Measurements from ENCODE around the gene CFAP20DC. TPM values are rescaled to one million over a fixed set of nuclear protein-coding genes. Genes with fewer than 3 reads are reported as not detected.
A peak's percentile ranks its signal among the peaks of the same experiment; 100 is the strongest.

CFAP20DC gene
- total and polyA plus RNA-seq, 8 donors: 1.2 to 7.7 (median 5.4) TPM

GRCh38 chr3:58991623-58992022, 58.2 kb downstream of the CFAP20DC start:
- peaks cover 0 to under 1% of the 10 kb centered on the region in 2 donors for H3K9me3 ChIP-seq
- H3K36me3 ChIP-seq: no peaks in the 10 kb centered on the region
- intact Hi-C loops (cut with DNase I): no loop called here
- no peak overlapping the region for H3K4me3 ChIP-seq
- no peak for TF ChIP-seq CTCF (IDR thresholded peaks at IDR 0.05)
- no peak overlapping the region for H3K27ac ChIP-seq
- no peaks in the 10 kb centered on the region for H3K27me3 ChIP-seq
- ATAC-seq (no peak), DNase-seq (peak in 1 of 4 donors; percentile 75)
- H3K4me1 ChIP-seq: no peaks in the 10 kb centered on the region

GRCh38 chr3:58991026-58991425, 58.8 kb downstream of the CFAP20DC start:
- DNase-seq (no peak), ATAC-seq (no peak)
- Histone ChIP-seq H3K4me3 (no peak overlapping the region), H3K27ac (no peak overlapping the region), H3K4me1 (no peaks in the 10 kb centered on the region), H3K9me3 (peaks cover 0 to 6% of the 10 kb centered on the region in 2 donors), H3K36me3 (no peaks in the 10 kb centered on the region), H3K27me3 (no peaks in the 10 kb centered on the region)
- intact Hi-C loops (cut with DNase I): no loop called here
- no peak for TF ChIP-seq CTCF (IDR thresholded peaks at IDR 0.05)

- no peak for ATAC-seq
- DNase-seq: no peak
- no peaks in the 10 kb centered on the region for H3K4me1 ChIP-seq
These were observed 59.9 kb downstream of the CFAP20DC start for GRCh38 chr3:58989955-58990354.

GRCh38 chr3:58989163-58989562, 60.7 kb downstream of the CFAP20DC start:
- no peaks in the 10 kb centered on the region for H3K36me3 ChIP-seq
- no peak overlapping the region for H3K4me3 ChIP-seq
- H3K27ac ChIP-seq: no peak overlapping the region
- no peaks in the 10 kb centered on the region for H3K4me1 ChIP-seq
- no peak for DNase-seq
- ATAC-seq: no peak
- H3K27me3 ChIP-seq: no peaks in the 10 kb centered on the region
- peaks cover 0 to 6% of the 10 kb centered on the region in 2 donors for H3K9me3 ChIP-seq
- intact Hi-C loops (cut with DNase I): no loop called here
- no peak for TF ChIP-seq CTCF (IDR thresholded peaks at IDR 0.05)

More at GRCh38 chr3:58989955-58990354, 59.9 kb downstream of the CFAP20DC start:
- Histone ChIP-seq H3K27me3 (no peaks in the 10 kb centered on the region), H3K4me3 (no peak overlapping the region), H3K27ac (no peak overlapping the region), H3K9me3 (peaks cover 0 to 6% of the 10 kb centered on the region in 2 donors), H3K36me3 (no peaks in the 10 kb centered on the region)
- intact Hi-C loops (cut with DNase I): no loop called here
- TF ChIP-seq CTCF (IDR thresholded peaks at IDR 0.05): no peak

GRCh38 chr3:58988041-58988440, 61.8 kb downstream of the CFAP20DC start:
- DNase-seq (no peak), ATAC-seq (no peak)
- no peaks in the 10 kb centered on the region for H3K27me3 ChIP-seq
- H3K27ac ChIP-seq: no peak overlapping the region
- no peak for TF ChIP-seq CTCF (IDR thresholded peaks at IDR 0.05)
- intact Hi-C loops (cut with DNase I): no loop called here
- H3K36me3 ChIP-seq: no peaks in the 10 kb centered on the region
- no peaks in the 10 kb centered on the region for H3K4me1 ChIP-seq
- H3K9me3 ChIP-seq: peaks cover 0 to 6% of the 10 kb centered on the region in 2 donors
- H3K4me3 ChIP-seq: no peak overlapping the region

All from left lung (tissue), 10 donors.